ENCODE data around the gene EIF4E. TPM values are rescaled to one million over a fixed set of nuclear protein-coding genes. Genes with fewer than 3 reads are reported as not detected.
"Not testable (repeated sequence)": the region's sequence is repeated elsewhere in the genome, so short reads cannot be mapped to it uniquely, and the experiment has no call there.

EIF4E gene
- total RNA-seq, 1 donor from 2014 or later: 156 TPM

- intact Hi-C loops (cut with micrococcal nuclease): no loop called here
- H3K27ac Mint-ChIP-seq: no peak overlapping the region
- H3K36me3 Mint-ChIP-seq (ENCODE audit: low read depth): no peaks in the 10 kb centered on the region
Observed at GRCh38 chr4:98946359-98946758, 17.4 kb upstream of the EIF4E start.

GRCh38 chr4:98945297-98945850, 16.4 kb upstream of the EIF4E start:
- no peaks in the 10 kb centered on the region for H3K36me3 Mint-ChIP-seq (ENCODE audit: low read depth)
- DNase-seq: no peak
- H3K4me1 Mint-ChIP-seq: no peaks in the 10 kb centered on the region
- H3K27me3 Mint-ChIP-seq: no peaks in the 10 kb centered on the region
- no peak overlapping the region for H3K27ac Mint-ChIP-seq
- no peak overlapping the region for H3K4me3 Mint-ChIP-seq
- intact Hi-C loops (cut with micrococcal nuclease): no loop called here
- H3K9me3 Mint-ChIP-seq: no peaks in the 10 kb centered on the region

More at GRCh38 chr4:98946359-98946758, 17.4 kb upstream of the EIF4E start:
- no peaks in the 10 kb centered on the region for H3K4me1 Mint-ChIP-seq
- H3K4me3 Mint-ChIP-seq: no peak overlapping the region
- H3K27me3 Mint-ChIP-seq: no peaks in the 10 kb centered on the region
- no peak for DNase-seq
- no peaks in the 10 kb centered on the region for H3K9me3 Mint-ChIP-seq

GRCh38 chr4:98939892-98940298, 11.0 kb upstream of the EIF4E start:
- Mint-ChIP-seq H3K4me3 (no peak overlapping the region), H3K36me3 (ENCODE audit: low read depth) (peaks cover 2% of the 10 kb centered on the region), H3K9me3 (no peaks in the 10 kb centered on the region), H3K27ac (no peak overlapping the region), H3K4me1 (peaks cover 15% of the 10 kb centered on the region), H3K27me3 (no peaks in the 10 kb centered on the region)
- peak; percentile 67 for DNase-seq
- intact Hi-C loops (cut with micrococcal nuclease): no loop called here

GRCh38 chr4:98939438-98939837, 10.5 kb upstream of the EIF4E start:
- Mint-ChIP-seq H3K27me3 (no peaks in the 10 kb centered on the region), H3K36me3 (ENCODE audit: low read depth) (peaks cover 2% of the 10 kb centered on the region), H3K4me3 (no peak overlapping the region), H3K9me3 (no peaks in the 10 kb centered on the region), H3K4me1 (peaks cover 15% of the 10 kb centered on the region), H3K27ac (no peak overlapping the region)
- DNase-seq: no peak
- intact Hi-C loops (cut with micrococcal nuclease): no loop called here

- intact Hi-C loops (cut with micrococcal nuclease): no loop called here
- no peak overlapping the region for H3K27ac Mint-ChIP-seq
Observed at GRCh38 chr4:98937986-98938720, 9.2 kb upstream of the EIF4E start.

GRCh38 chr4:98935633-98936032, 6.7 kb upstream of the EIF4E start:
- Mint-ChIP-seq H3K4me1 (peaks cover 23% of the 10 kb centered on the region), H3K36me3 (ENCODE audit: low read depth) (peaks cover 2% of the 10 kb centered on the region), H3K27me3 (no peaks in the 10 kb centered on the region), H3K9me3 (no peaks in the 10 kb centered on the region), H3K4me3 (no peak overlapping the region), H3K27ac (no peak overlapping the region)
- intact Hi-C loops (cut with micrococcal nuclease): no loop called here
- DNase-seq: no peak

More at GRCh38 chr4:98937986-98938720, 9.2 kb upstream of the EIF4E start:
- H3K4me3 Mint-ChIP-seq: no peak overlapping the region
- H3K36me3 Mint-ChIP-seq (ENCODE audit: low read depth): peaks cover 2% of the 10 kb centered on the region
- H3K27me3 Mint-ChIP-seq: no peaks in the 10 kb centered on the region
- DNase-seq: no peak
- peaks cover 15% of the 10 kb centered on the region for H3K4me1 Mint-ChIP-seq
- H3K9me3 Mint-ChIP-seq: no peaks in the 10 kb centered on the region

GRCh38 chr4:98934851-98935250, 5.9 kb upstream of the EIF4E start:
- not testable (repeated sequence) for H3K9me3 Mint-ChIP-seq; DNase-seq; H3K36me3 Mint-ChIP-seq (ENCODE audit: low read depth); H3K4me3 Mint-ChIP-seq; H3K27me3 Mint-ChIP-seq; H3K27ac Mint-ChIP-seq
- intact Hi-C loops (cut with micrococcal nuclease): loop anchor here (5.0 kb wide), 1 partner anchor 572 kb away; no protein-coding TSS in a partner anchor
- peaks cover 28% of the 10 kb centered on the region for H3K4me1 Mint-ChIP-seq

- intact Hi-C loops (cut with micrococcal nuclease): loop anchor here (5.0 kb wide), 1 partner anchor 575 kb away; no protein-coding TSS in a partner anchor
- no peaks in the 10 kb centered on the region for H3K9me3 Mint-ChIP-seq
- no peak for DNase-seq
- H3K4me3 Mint-ChIP-seq: no peak overlapping the region
- H3K27me3 Mint-ChIP-seq: no peaks in the 10 kb centered on the region
- peaks cover 5% of the 10 kb centered on the region for H3K36me3 Mint-ChIP-seq (ENCODE audit: low read depth)
- H3K27ac Mint-ChIP-seq: no peak overlapping the region
- peaks cover 34% of the 10 kb centered on the region for H3K4me1 Mint-ChIP-seq
Observed at GRCh38 chr4:98932539-98932938, 3.6 kb upstream of the EIF4E start.

- Mint-ChIP-seq H3K4me3 (peak overlapping the region; percentile 90), H3K27ac (peak overlapping the region; percentile 97), H3K36me3 (ENCODE audit: low read depth) (peaks cover 16% of the 10 kb centered on the region), H3K27me3 (no peaks in the 10 kb centered on the region), H3K4me1 (peaks cover 38% of the 10 kb centered on the region), H3K9me3 (no peaks in the 10 kb centered on the region)
- intact Hi-C loops (cut with micrococcal nuclease): loop anchor here (5.0 kb wide), 1 partner anchor 577 kb away; no protein-coding TSS in a partner anchor
- no peak for DNase-seq
Observed at GRCh38 chr4:98930311-98930865, 1.5 kb upstream of the EIF4E start.

- peak; percentile 85 for DNase-seq
- intact Hi-C loops (cut with micrococcal nuclease): loop anchor here (1.0 to 10.0 kb wide), 10 partner anchors 66 to 1021 kb away; partner anchors contain the start of genes H2AZ1, METAP1, RAP1GDS1 and TRMT10A
- Mint-ChIP-seq H3K27me3 (no peaks in the 10 kb centered on the region), H3K4me1 (peaks cover 38% of the 10 kb centered on the region), H3K36me3 (ENCODE audit: low read depth) (peaks cover 16% of the 10 kb centered on the region), H3K9me3 (no peaks in the 10 kb centered on the region), H3K27ac (peak overlapping the region; percentile 97), H3K4me3 (peak overlapping the region; percentile 90)
Observed at GRCh38 chr4:98929341-98930267, 671 bp upstream of the EIF4E start.

- H3K36me3 Mint-ChIP-seq (ENCODE audit: low read depth): peaks cover 21% of the 10 kb centered on the region
- H3K27ac Mint-ChIP-seq: peak overlapping the region; percentile 97
- intact Hi-C loops (cut with micrococcal nuclease): loop anchor here (1.0 to 10.0 kb wide), 10 partner anchors 129 to 1023 kb away; partner anchors contain the start of genes ADH5, H2AZ1, STPG2 and TRMT10A
- peak overlapping the region; percentile 90 for H3K4me3 Mint-ChIP-seq
- H3K27me3 Mint-ChIP-seq: no peaks in the 10 kb centered on the region
- peak; percentile 90 for DNase-seq
- H3K4me1 Mint-ChIP-seq: peaks cover 41% of the 10 kb centered on the region
- no peaks in the 10 kb centered on the region for H3K9me3 Mint-ChIP-seq
Observed at GRCh38 chr4:98928131-98928504, 815 bp downstream of the EIF4E start.

- not testable (repeated sequence) for H3K9me3 Mint-ChIP-seq, H3K4me3 Mint-ChIP-seq, H3K27ac Mint-ChIP-seq, DNase-seq, H3K27me3 Mint-ChIP-seq
- peaks cover 36% of the 10 kb centered on the region for H3K4me1 Mint-ChIP-seq
- intact Hi-C loops (cut with micrococcal nuclease): loop anchor here (5.0 to 10.0 kb wide), 3 partner anchors 444 to 929 kb away; partner anchors contain the start of gene TRMT10A
- peaks cover 27% of the 10 kb centered on the region for H3K36me3 Mint-ChIP-seq (ENCODE audit: low read depth)
Observed at GRCh38 chr4:98926257-98926656, 2.7 kb downstream of the EIF4E start.

GRCh38 chr4:98921292-98921691, 7.6 kb downstream of the EIF4E start:
- intact Hi-C loops (cut with micrococcal nuclease): loop anchor here (10.0 kb wide), 1 partner anchor 934 kb away; no protein-coding TSS in a partner anchor
- DNase-seq: no peak
- H3K27me3 Mint-ChIP-seq: no peaks in the 10 kb centered on the region
- no peaks in the 10 kb centered on the region for H3K9me3 Mint-ChIP-seq
- no peak overlapping the region for H3K4me3 Mint-ChIP-seq
- H3K27ac Mint-ChIP-seq: no peak overlapping the region
- H3K4me1 Mint-ChIP-seq: peaks cover 20% of the 10 kb centered on the region
- H3K36me3 Mint-ChIP-seq (ENCODE audit: low read depth): peaks cover 48% of the 10 kb centered on the region

Data from activated CD4-positive, alpha-beta T cell treated with anti-CD3 and anti-CD28 coated beads, Interleukin-2, amount 10 ng/mL, durations not matched to agents 24 days and 14 days (primary cell).